ENCODE data around the gene ZBTB40. TPM values are rescaled to one million over a fixed set of nuclear protein-coding genes. Genes with fewer than 3 reads are reported as not detected.

Gene ZBTB40
- polyA plus RNA-seq, 1 of the 3 experiments (the other 2 are of a cell fraction), result 5.0 TPM

DNA sequence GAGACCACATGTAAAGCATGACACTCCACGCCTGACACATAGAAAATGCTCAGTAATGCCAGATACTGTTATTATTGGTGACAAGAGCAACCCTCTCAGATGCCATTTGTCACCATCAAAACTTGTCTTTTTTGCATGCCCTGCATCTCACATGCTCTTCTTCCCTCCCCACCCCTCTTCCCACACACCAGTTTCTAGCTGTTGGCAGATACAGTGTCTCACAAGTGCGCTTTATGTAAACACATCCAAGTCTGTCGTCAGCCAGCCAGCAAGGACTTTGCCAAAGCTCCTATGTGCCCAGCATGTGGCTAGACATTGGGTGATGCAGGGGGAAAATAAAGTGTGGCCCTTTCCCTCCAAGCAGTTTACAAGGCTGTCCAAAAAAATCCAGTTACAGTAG lies 66.7 kb downstream of the ZBTB40 start:
- WGBS (ENCODE audit: low lambda C conversion rate), result 80% methylated on average over 3 of the region's 3 CpGs
- no peaks in the 10 kb centered on the region for H3F3A ChIP-seq (replicated peaks; ENCODE audit: insufficient read depth)
- no peak for DNase-seq
- H3K9me2 ChIP-seq, result no peaks in the 10 kb centered on the region
- H3K4me1 ChIP-seq (ENCODE audit: control insufficient read depth in 1 of 2, insufficient read depth in 2 of 2, low read depth in 1 of 2, low read length in 1 of 2), result peaks cover 0 to 16% of the 10 kb centered on the region in 2 experiments; a peak in 2 of 4 replicates
- ChIA-PET POLR2A (no interaction called here), CTCF (interaction anchor here (1.5 to 5.1 kb wide), 3 partner anchors 9 to 124 kb away, joined by 3 to 28 read pairs (median 6); no protein-coding TSS in a partner anchor)
- H3K4me2 ChIP-seq, result no peak overlapping the region
- TF ChIP-seq POLR2AphosphoS5 (IDR thresholded peaks at IDR 0.05; ENCODE audit: low read depth, low read length), result no peak
- TF ChIP-seq CTCF (IDR thresholded peaks at IDR 0.05), result no peak
- no peak for TF ChIP-seq NRF1 (IDR thresholded peaks at IDR 0.05; ENCODE audit: low read depth, low read length)
- no peak for TF ChIP-seq YY1 (IDR thresholded peaks at IDR 0.05; ENCODE audit: low read depth)
- TF ChIP-seq, protein P1, sequence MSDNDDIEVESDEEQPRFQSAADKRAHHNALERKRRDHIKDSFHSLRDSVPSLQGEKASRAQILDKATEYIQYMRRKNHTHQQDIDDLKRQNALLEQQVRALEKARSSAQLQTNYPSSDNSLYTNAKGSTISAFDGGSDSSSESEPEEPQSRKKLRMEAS (IDR thresholded peaks at IDR 0.05; ENCODE audit: low read depth), result no peak
- no peak for TF ChIP-seq TAF1 (IDR thresholded peaks at IDR 0.05; ENCODE audit: borderline replicate concordance, low read depth, low read length)
- TF ChIP-seq, protein P2, sequence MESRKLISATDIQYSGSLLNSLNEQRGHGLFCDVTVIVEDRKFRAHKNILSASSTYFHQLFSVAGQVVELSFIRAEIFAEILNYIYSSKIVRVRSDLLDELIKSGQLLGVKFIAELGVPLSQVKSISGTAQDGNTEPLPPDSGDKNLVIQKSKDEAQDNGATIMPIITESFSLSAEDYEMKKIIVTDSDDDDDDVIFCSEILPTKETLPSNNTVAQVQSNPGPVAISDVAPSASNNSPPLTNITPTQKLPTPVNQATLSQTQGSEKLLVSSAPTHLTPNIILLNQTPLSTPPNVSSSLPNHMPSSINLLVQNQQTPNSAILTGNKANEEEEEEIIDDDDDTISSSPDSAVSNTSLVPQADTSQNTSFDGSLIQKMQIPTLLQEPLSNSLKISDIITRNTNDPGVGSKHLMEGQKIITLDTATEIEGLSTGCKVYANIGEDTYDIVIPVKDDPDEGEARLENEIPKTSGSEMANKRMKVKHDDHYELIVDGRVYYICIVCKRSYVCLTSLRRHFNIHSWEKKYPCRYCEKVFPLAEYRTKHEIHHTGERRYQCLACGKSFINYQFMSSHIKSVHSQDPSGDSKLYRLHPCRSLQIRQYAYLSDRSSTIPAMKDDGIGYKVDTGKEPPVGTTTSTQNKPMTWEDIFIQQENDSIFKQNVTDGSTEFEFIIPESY (IDR thresholded peaks at IDR 0.05; ENCODE audit: borderline replicate concordance, low read depth), result no peak
- no peak for TF ChIP-seq SIN3A (IDR thresholded peaks at IDR 0.05; ENCODE audit: borderline replicate concordance, low read depth, low read length)
- no peaks in the 10 kb centered on the region for H3K27me3 ChIP-seq (ENCODE audit: insufficient read depth)
- no peak overlapping the region for H3K9ac ChIP-seq
- no peak overlapping the region for H3K4me3 ChIP-seq (ENCODE audit: low read depth in 2 of 2, low read length in 1 of 2)
- H2AFZ ChIP-seq (ENCODE audit: low read depth), result no peak overlapping the region
- H3K79me2 ChIP-seq (ENCODE audit: insufficient read depth), result no peaks in the 10 kb centered on the region
- H3K27ac ChIP-seq (ENCODE audit: low read depth in 2 of 2, low read length in 1 of 2), result peak overlapping the region in 1 of 2 experiments; percentile 5; a peak in 1 of 4 replicates
- H3K36me3 ChIP-seq (replicated peaks in 1 of 2; ENCODE audit: control insufficient read depth in 1 of 2, insufficient read depth in 2 of 2, low read length in 1 of 2), result peaks cover 17 to 84% of the 10 kb centered on the region in 2 experiments
- H4K20me1 ChIP-seq (ENCODE audit: insufficient read depth), result no peaks in the 10 kb centered on the region
- no peaks in the 10 kb centered on the region for H3K9me3 ChIP-seq

DNA sequence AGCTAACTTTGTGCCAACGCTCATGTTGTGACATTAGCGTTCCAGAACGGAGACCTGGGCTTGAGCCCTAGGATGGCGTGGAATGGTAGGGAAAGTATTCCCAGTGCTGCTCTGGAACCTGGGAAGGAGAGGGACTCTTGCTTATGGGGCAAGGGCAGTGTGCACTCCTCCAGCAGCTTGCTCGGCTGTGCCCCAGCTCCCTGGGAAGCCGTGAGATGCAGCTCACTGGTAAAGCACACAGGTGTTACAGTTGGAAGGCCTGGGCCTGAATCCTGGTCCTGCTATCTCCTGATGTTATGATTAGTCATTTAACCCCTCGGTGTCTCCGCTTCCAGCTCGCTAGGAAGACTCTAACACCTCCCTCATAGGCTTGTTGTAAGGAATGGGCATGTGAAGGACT lies 69.2 kb downstream of the ZBTB40 start:
- Histone ChIP-seq H3K27ac (ENCODE audit: low read depth in 2 of 2, low read length in 1 of 2) (no peak overlapping the region), H3K79me2 (ENCODE audit: insufficient read depth) (no peaks in the 10 kb centered on the region), H3K27me3 (ENCODE audit: insufficient read depth) (no peaks in the 10 kb centered on the region), H3K9me3 (no peaks in the 10 kb centered on the region), H3K36me3 (replicated peaks in 1 of 2; ENCODE audit: control insufficient read depth in 1 of 2, insufficient read depth in 2 of 2, low read length in 1 of 2) (peaks cover 16 to 89% of the 10 kb centered on the region in 2 experiments), H3K4me1 (ENCODE audit: control insufficient read depth in 1 of 2, insufficient read depth in 2 of 2, low read depth in 1 of 2, low read length in 1 of 2) (peaks cover 0 to 16% of the 10 kb centered on the region in 2 experiments; a peak in 2 of 4 replicates), H2AFZ (ENCODE audit: low read depth) (no peak overlapping the region), H4K20me1 (ENCODE audit: insufficient read depth) (no peaks in the 10 kb centered on the region), H3K9me2 (no peaks in the 10 kb centered on the region), H3F3A (replicated peaks; ENCODE audit: insufficient read depth) (no peaks in the 10 kb centered on the region), H3K9ac (no peak overlapping the region), H3K4me3 (ENCODE audit: low read depth in 2 of 2, low read length in 1 of 2) (no peak overlapping the region), H3K4me2 (no peak overlapping the region)
- DNase-seq, result no peak
- ChIA-PET POLR2A (no interaction called here), CTCF (interaction anchor here (0.9 to 1.4 kb wide), 4 partner anchors 66 to 121 kb away, joined by 3 to 8 read pairs (median 4); no protein-coding TSS in a partner anchor)
- 91% methylated on average over 7 of the region's 9 CpGs for WGBS (ENCODE audit: low lambda C conversion rate)
- TF ChIP-seq MXI1 (IDR thresholded peaks at IDR 0.05; ENCODE audit: low read depth, low read length) (no peak), YY1 (IDR thresholded peaks at IDR 0.05; ENCODE audit: low read depth) (no peak), NRF1 (IDR thresholded peaks at IDR 0.05; ENCODE audit: low read depth, low read length) (no peak), RXRA (IDR thresholded peaks at IDR 0.05; ENCODE audit: borderline replicate concordance, low read depth) (no peak), PBX3 (IDR thresholded peaks at IDR 0.05) (no peak), MEF2A (IDR thresholded peaks at IDR 0.05; ENCODE audit: borderline replicate concordance, low read depth) (no peak), NFIC (IDR thresholded peaks at IDR 0.05; ENCODE audit: borderline replicate concordance) (no peak), RAD21 (IDR thresholded peaks at IDR 0.05; ENCODE audit: low read length) (no peak)
- TF ChIP-seq, protein P3, sequence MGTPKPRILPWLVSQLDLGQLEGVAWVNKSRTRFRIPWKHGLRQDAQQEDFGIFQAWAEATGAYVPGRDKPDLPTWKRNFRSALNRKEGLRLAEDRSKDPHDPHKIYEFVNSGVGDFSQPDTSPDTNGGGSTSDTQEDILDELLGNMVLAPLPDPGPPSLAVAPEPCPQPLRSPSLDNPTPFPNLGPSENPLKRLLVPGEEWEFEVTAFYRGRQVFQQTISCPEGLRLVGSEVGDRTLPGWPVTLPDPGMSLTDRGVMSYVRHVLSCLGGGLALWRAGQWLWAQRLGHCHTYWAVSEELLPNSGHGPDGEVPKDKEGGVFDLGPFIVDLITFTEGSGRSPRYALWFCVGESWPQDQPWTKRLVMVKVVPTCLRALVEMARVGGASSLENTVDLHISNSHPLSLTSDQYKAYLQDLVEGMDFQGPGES (IDR thresholded peaks at IDR 0.05; ENCODE audit: low read depth, low read length), result no peak
